Measurements from ENCODE around the gene LYSMD3. TPM values are rescaled to one million over a fixed set of nuclear protein-coding genes. Genes with fewer than 3 reads are reported as not detected.

Gene LYSMD3
- total RNA-seq = 21.4 and 23.7 TPM in 2 replicates

GRCh38 chr5:90529194-90529938 lies at the start of gene LYSMD3:
TSS of gene LYSMD3 (minus strand) at chr5:90529584. CDS start at chr5:90525289, 4,295 bp downstream.

DNA sequence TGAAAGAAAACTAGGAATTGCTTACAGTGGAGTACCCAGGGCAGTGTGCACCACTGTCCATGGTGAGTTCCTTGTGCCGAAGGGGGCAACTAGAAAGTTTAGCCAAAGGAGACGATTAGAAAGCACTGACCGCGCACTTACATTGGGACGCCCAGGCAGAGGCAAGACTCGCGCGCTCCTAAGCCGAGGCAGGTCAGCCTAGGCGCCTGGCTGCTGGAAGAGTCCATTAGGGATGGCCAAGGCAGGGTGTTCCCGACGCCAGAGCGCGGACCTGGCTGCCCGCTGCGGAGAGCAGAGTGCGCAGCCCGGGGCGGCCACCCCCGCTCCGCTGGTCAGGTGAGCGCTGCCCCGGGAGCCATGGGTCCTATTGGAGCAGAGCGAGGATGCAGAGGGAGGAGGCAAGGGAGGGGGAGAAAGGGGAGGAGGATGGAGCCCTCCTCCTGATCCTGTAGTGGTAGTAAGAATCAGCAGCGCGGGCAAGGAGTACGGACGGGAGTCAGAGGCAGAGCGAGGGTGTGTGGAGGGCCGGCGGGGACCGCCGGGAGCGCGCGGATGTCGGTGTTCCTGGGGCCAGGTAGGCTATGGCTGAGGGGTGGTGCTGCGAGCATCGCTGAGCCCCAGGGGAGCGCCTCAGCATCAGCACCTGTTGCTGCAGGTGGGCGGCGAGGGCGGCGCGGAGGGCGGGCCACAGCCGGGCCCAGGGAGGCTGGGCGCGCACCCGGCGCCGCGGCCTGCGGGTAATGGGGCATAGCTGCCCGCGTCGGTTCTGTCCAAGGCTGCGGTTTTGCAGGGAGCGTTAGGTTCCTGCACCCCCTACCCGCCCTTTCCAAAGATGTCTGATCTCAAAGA lies 29.2 kb upstream of the LYSMD3 start, which contains the start of gene ADGRV1:
Gene ADGRV1, plus strand, starts transcription at position 454 of the 849 bp plus-strand sequence. Its CDS starts 99 bp downstream, at position 553.

GRCh38 chr5:90474235-90475107 lies 54.9 kb downstream of the LYSMD3 start, which contains the start of the genes MBLAC2 and POLR3G:
TSS of gene MBLAC2 (minus strand) at chr5:90474771. CDS start at chr5:90474292, 479 bp downstream.
TSS of gene POLR3G (plus strand) at chr5:90474864. CDS start at chr5:90485568, 10,704 bp downstream.

Other genes starting within 250 kb of the LYSMD3 start
- gene CETN3, start 119.8 kb downstream of the LYSMD3 start, total RNA-seq = 6.5 and 7.0 TPM in 2 replicates
- gene MBLAC2, start 54.8 kb downstream of the LYSMD3 start, total RNA-seq = 6.0 and 7.6 TPM in 2 replicates
- gene POLR3G, start 54.7 kb downstream of the LYSMD3 start, total RNA-seq = 2.4 and 2.9 TPM in 2 replicates
- gene ADGRV1, start 29.2 kb upstream of the LYSMD3 start, total RNA-seq = under 0.01 and 0.24 TPM in 2 replicates